Dermis microvascular lymphatic vessel endothelial cell (primary cell): ENCODE results near the gene MUSK. TPM values are rescaled to one million over a fixed set of nuclear protein-coding genes. Genes with fewer than 3 reads are reported as not detected.
"Not testable (repeated sequence)": the region's sequence is repeated elsewhere in the genome, so short reads cannot be mapped to it uniquely, and the experiment has no call there.

Experiments used
- DNase-seq, 2 donors: peaks; one replicate each; pipeline versions ENCODE4 v3.0.0 to v3.0.0-alpha.2; 2010; ENCODE audit warnings: low read depth in 2 of 2
- total RNA-seq: library from RNA; depleted of rRNA; stranded (reverse); fragments of >200 nt; gene quantifications from 2 replicates; pipeline ENCODE4 v1.2.1, GENCODE V29; 2014

MUSK gene
- total RNA-seq, 1 donor from 2014 or later, result not detected

- DNase-seq, result no peak
These were observed 94.2 kb downstream of the MUSK start for GRCh38 chr9:110762783-110763182.

GRCh38 chr9:110763568-110763967 is 95.0 kb downstream of the MUSK start:
- DNase-seq, result no peak

- no peak for DNase-seq
These were observed 95.4 kb downstream of the MUSK start for GRCh38 chr9:110764006-110764405.

GRCh38 chr9:110765926-110766325 is 97.3 kb downstream of the MUSK start:
- DNase-seq, result no peak

GRCh38 chr9:110767559-110768063 is 99.0 kb downstream of the MUSK start:
- no peak for DNase-seq

- no peak for DNase-seq
These were observed 100.3 kb downstream of the MUSK start for GRCh38 chr9:110768886-110769285.

GRCh38 chr9:110769667-110770066 is 101.1 kb downstream of the MUSK start:
- no peak for DNase-seq

- DNase-seq, result no peak
These were observed 107.1 kb downstream of the MUSK start for GRCh38 chr9:110775724-110776123.

- DNase-seq, result no peak
These were observed 107.6 kb downstream of the MUSK start for GRCh38 chr9:110776221-110776620.

- no peak for DNase-seq
These were observed 108.7 kb downstream of the MUSK start for GRCh38 chr9:110777196-110777875.

GRCh38 chr9:110777876-110778215 is 109.3 kb downstream of the MUSK start:
- no peak for DNase-seq

- DNase-seq, result no peak
These were observed 114.1 kb downstream of the MUSK start for GRCh38 chr9:110782701-110783100.

GRCh38 chr9:110784309-110784708 is 115.7 kb downstream of the MUSK start:
- DNase-seq, result no peak

GRCh38 chr9:110785166-110785565 is 116.6 kb downstream of the MUSK start:
- no peak for DNase-seq

GRCh38 chr9:110788396-110788795 is 119.8 kb downstream of the MUSK start:
- DNase-seq, result not testable (repeated sequence)

GRCh38 chr9:110788871-110789270 is 120.3 kb downstream of the MUSK start:
- no peak for DNase-seq

- DNase-seq, result no peak
These were observed 129.0 kb downstream of the MUSK start for GRCh38 chr9:110797611-110798010.

GRCh38 chr9:110799396-110799795 is 130.8 kb downstream of the MUSK start:
- DNase-seq, result no peak

GRCh38 chr9:110801426-110801825 is 132.8 kb downstream of the MUSK start:
- no peak for DNase-seq

- no peak for DNase-seq
These were observed 133.9 kb downstream of the MUSK start for GRCh38 chr9:110802416-110803035.

- DNase-seq, result no peak
These were observed 139.5 kb downstream of the MUSK start for GRCh38 chr9:110807956-110808598.

- no peak for DNase-seq
These were observed 140.0 kb downstream of the MUSK start for GRCh38 chr9:110808599-110808980.
